MCF 10A (cell line): Measurements from ENCODE around the gene DPYD. TPM values are rescaled to one million over a fixed set of nuclear protein-coding genes. Genes with fewer than 3 reads are reported as not detected.

Experiments used
- BruUV-seq: library from RNA; stranded (reverse); fragments of 400-500 nt; replicated peaks from 2 replicates; lab custom pipeline; 2021; lab: Mats Ljungman, UMichigan
- CTCF ChIA-PET: fragments of 300-600 bp; sonication (Branson Sonifier 250); formaldehyde crosslinking; extraction: SDS; loops from one replicate; lab custom pipeline; 2021; ENCODE audit warnings: antibody characterized with exemption, inconsistent platforms; lab: Yijun Ruan, JAX
- POLR2A ChIA-PET: fragments of 300-600, 350-650 bp; sonication (Branson Sonifier 250); formaldehyde crosslinking; extraction: SDS; loops from one replicate; lab custom pipeline; 2020; ENCODE audit warnings: antibody characterized with exemption, inconsistent platforms; lab: Yijun Ruan, JAX
- DNase-seq: peaks from one replicate; pipeline ENCODE4 v3.0.0-alpha.2; 2018; ENCODE audit not compliant: unreplicated experiment
- H3K27ac Mint-ChIP-seq: one replicate; pipeline ENCODE4 v1.8.0; 2022; ENCODE audit warnings: mild to moderate bottlenecking, low read depth, mixed read lengths; ENCODE audit not compliant: unreplicated experiment
- H3K27me3 Mint-ChIP-seq: one replicate; pipeline ENCODE4 v1.8.0; 2022; ENCODE audit warnings: mixed read lengths; ENCODE audit not compliant: insufficient read depth, unreplicated experiment
- H3K36me3 Mint-ChIP-seq: one replicate; pipeline ENCODE4 v1.8.0; 2022; ENCODE audit warnings: mild to moderate bottlenecking, moderate library complexity, mixed read lengths; ENCODE audit not compliant: insufficient read depth, unreplicated experiment
- H3K4me1 Mint-ChIP-seq: one replicate; pipeline ENCODE4 v1.8.0; 2022; ENCODE audit warnings: mixed read lengths; ENCODE audit not compliant: insufficient read depth, unreplicated experiment
- H3K4me3 Mint-ChIP-seq: one replicate; pipeline ENCODE4 v1.8.0; 2022; ENCODE audit warnings: mild to moderate bottlenecking, moderate library complexity, mixed read lengths; ENCODE audit not compliant: unreplicated experiment
- H3K9me3 Mint-ChIP-seq: one replicate; pipeline ENCODE4 v1.8.0; 2022; ENCODE audit warnings: mixed read lengths; ENCODE audit not compliant: unreplicated experiment
- intact Hi-C: fragments of 100-400 bp; cut with micrococcal nuclease; formaldehyde crosslinking; loops from 2 replicates; pipeline ENCODE4 v1.14.1; 2022
- total RNA-seq: library from RNA; stranded (reverse); gene quantifications from 2 replicates; pipeline ENCODE4 v1.2.3, GENCODE V29; 2022
- TF ChIP-seq, protein P1 (sequence below): fragments of 200-600 bp; IDR thresholded peaks from one replicate; pipeline ENCODE4 v1.8.0; 2022; ENCODE audit warnings: antibody characterized with exemption, mild to moderate bottlenecking; ENCODE audit not compliant: unreplicated experiment

Gene DPYD
- total RNA-seq, 1 experiment from 2014 or later, result 48.2 TPM

DNA sequence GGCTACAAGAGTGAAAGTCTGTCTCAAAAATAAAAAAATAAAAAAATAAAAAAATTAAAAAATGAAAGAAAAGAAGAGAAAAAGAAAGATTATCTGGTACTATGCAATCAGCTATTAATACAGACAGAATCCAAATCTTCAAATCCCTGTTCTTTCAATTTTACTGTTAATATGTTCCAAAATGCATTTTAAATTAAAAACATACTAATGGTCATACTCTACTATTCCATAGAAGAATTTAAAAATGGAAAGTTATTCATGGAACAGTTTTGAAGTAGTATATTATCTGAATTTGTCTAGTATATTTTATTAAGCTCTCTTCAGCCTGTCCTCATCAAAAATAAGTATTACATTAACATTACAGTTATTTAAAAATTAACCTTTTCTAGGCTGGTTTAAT is 769.2 kb downstream of the DPYD start:
- TF ChIP-seq, protein P1, sequence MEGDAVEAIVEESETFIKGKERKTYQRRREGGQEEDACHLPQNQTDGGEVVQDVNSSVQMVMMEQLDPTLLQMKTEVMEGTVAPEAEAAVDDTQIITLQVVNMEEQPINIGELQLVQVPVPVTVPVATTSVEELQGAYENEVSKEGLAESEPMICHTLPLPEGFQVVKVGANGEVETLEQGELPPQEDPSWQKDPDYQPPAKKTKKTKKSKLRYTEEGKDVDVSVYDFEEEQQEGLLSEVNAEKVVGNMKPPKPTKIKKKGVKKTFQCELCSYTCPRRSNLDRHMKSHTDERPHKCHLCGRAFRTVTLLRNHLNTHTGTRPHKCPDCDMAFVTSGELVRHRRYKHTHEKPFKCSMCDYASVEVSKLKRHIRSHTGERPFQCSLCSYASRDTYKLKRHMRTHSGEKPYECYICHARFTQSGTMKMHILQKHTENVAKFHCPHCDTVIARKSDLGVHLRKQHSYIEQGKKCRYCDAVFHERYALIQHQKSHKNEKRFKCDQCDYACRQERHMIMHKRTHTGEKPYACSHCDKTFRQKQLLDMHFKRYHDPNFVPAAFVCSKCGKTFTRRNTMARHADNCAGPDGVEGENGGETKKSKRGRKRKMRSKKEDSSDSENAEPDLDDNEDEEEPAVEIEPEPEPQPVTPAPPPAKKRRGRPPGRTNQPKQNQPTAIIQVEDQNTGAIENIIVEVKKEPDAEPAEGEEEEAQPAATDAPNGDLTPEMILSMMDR, result no peak
- DNase-seq, result no peak
- intact Hi-C loops, result no loop called here
- peaks cover 2% of the 10 kb centered on the region for H3K4me1 Mint-ChIP-seq
- no peaks in the 10 kb centered on the region for H3K27me3 Mint-ChIP-seq
- ChIA-PET POLR2A (interaction anchor here (1.5 kb wide), 1 partner anchor 13 kb away, joined by 4 read pairs; no protein-coding TSS in a partner anchor), CTCF (no interaction called here)
- H3K27ac Mint-ChIP-seq, result no peak overlapping the region
- no TSS peak for BruUV-seq
- H3K36me3 Mint-ChIP-seq, result peaks cover 6% of the 10 kb centered on the region
- H3K9me3 Mint-ChIP-seq, result no peaks in the 10 kb centered on the region
- H3K4me3 Mint-ChIP-seq, result no peak overlapping the region

DNA sequence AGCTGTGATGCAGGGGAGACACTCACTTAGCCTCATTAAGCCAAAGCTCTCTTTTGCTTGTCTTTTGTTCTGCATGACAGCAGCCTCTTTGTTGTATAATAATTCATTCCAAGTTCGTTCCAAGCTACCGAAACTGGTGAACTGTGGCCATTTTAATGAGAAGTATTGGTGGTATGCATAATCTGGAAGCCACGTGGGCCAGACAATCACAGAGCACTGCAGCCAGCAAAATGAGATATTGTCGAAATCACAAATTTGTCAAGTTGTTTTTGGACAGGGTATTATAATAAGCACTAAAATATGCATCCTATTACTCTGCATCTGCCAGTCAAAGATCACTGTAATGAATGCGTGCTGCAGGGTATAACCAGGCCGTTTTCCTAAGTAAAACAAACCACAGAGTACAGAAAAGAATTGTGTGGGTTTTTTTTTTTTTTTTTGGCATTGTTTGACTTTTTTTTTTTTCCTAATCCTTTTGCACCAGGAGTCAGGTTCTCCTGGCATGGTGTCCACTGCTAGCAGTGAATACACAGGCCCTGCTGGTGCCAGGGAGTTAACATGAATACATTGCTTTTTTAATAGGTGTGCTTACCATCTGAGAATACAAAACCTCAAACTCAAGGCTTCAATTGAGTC is 775.4 kb downstream of the DPYD start:
- no peaks in the 10 kb centered on the region for H3K9me3 Mint-ChIP-seq
- no peaks in the 10 kb centered on the region for H3K27me3 Mint-ChIP-seq
- H3K4me1 Mint-ChIP-seq, result peaks cover 40% of the 10 kb centered on the region
- peak overlapping the region; percentile 93 for H3K27ac Mint-ChIP-seq
- peak overlapping the region; percentile 25 for H3K4me3 Mint-ChIP-seq
- DNase-seq, result peak; percentile 76
- CTCF ChIA-PET, result interaction anchor here (0.5 to 0.6 kb wide), 2 partner anchors 329 to 741 kb away, joined by 3 read pairs; no protein-coding TSS in a partner anchor
- no TSS peak for BruUV-seq
- POLR2A ChIA-PET, result interaction anchor here (1.8 to 2.0 kb wide), 2 partner anchors 10 to 51 kb away, joined by 5 to 8 read pairs; no protein-coding TSS in a partner anchor
- H3K36me3 Mint-ChIP-seq, result peaks cover 6% of the 10 kb centered on the region
- TF ChIP-seq, protein P1, result no peak
- intact Hi-C loops, result loop anchor here (10.0 kb wide), 1 partner anchor 899 kb away; no protein-coding TSS in a partner anchor

DNA sequence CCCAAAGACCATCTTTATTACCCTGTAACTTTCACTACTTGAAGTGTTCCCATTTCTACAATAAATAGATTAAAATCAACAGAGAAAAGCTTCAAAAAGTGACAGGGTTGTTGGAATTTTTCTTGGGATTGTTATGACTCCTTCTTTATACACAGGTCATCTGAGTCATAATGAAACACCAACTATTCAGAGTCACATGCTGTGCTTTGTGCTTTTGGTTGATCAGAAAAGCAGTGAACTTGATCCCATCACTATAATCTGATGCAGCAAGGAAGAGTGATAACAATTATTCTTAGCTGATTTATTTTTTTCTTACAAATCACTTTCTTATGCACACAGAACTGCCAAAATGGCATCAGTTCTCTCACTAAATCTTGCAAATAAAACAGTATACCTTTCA is 776.3 kb downstream of the DPYD start:
- intact Hi-C loops, result loop anchor here (10.0 kb wide), 1 partner anchor 900 kb away; no protein-coding TSS in a partner anchor
- H3K27ac Mint-ChIP-seq, result peak overlapping the region; percentile 93

More for the DNA sequence above, 776.3 kb downstream of the DPYD start:
- DNase-seq, result peak; percentile 68
- BruUV-seq, result no TSS peak
- Mint-ChIP-seq H3K4me3 (peak overlapping the region; percentile 41), H3K4me1 (peaks cover 48% of the 10 kb centered on the region), H3K36me3 (peaks cover 6% of the 10 kb centered on the region), H3K27me3 (no peaks in the 10 kb centered on the region), H3K9me3 (no peaks in the 10 kb centered on the region)
- TF ChIP-seq, protein P1, result no peak
- POLR2A ChIA-PET, result interaction anchor here (0.7 to 2.8 kb wide), 6 partner anchors 9 to 287 kb away, joined by 3 to 14 read pairs (median 4); no protein-coding TSS in a partner anchor
- CTCF ChIA-PET, result interaction anchor here (0.6 kb wide), 1 partner anchor 1232 kb away, joined by 3 read pairs; no protein-coding TSS in a partner anchor
